Rectal smooth muscle tissue (tissue), 1 donor: ENCODE results near the gene KLF13.
A peak's percentile ranks its signal among the peaks of the same experiment; 100 is the strongest.

ENCODE experiments used
- H3K27ac ChIP-seq: one replicate; pipeline ENCODE4 v1.7.0; 2013; ENCODE audit warnings: low read depth, low read length, inconsistent platforms
- H3K27me3 ChIP-seq: one replicate; pipeline ENCODE4 v1.7.0; 2013; ENCODE audit warnings: low read length; ENCODE audit not compliant: control insufficient read depth, insufficient read depth
- H3K36me3 ChIP-seq: one replicate; pipeline ENCODE4 v1.7.0; 2013; ENCODE audit warnings: low read length; ENCODE audit not compliant: control insufficient read depth, insufficient read depth
- H3K4me1 ChIP-seq: one replicate; pipeline ENCODE4 v1.7.0; 2013; ENCODE audit warnings: low read length; ENCODE audit not compliant: control insufficient read depth, insufficient read depth
- H3K4me3 ChIP-seq: one replicate; pipeline ENCODE4 v1.7.0; 2013; ENCODE audit warnings: low read length
- H3K9ac ChIP-seq: one replicate; pipeline ENCODE4 v1.7.0; 2013; ENCODE audit warnings: low read length

Gene KLF13

DNA sequence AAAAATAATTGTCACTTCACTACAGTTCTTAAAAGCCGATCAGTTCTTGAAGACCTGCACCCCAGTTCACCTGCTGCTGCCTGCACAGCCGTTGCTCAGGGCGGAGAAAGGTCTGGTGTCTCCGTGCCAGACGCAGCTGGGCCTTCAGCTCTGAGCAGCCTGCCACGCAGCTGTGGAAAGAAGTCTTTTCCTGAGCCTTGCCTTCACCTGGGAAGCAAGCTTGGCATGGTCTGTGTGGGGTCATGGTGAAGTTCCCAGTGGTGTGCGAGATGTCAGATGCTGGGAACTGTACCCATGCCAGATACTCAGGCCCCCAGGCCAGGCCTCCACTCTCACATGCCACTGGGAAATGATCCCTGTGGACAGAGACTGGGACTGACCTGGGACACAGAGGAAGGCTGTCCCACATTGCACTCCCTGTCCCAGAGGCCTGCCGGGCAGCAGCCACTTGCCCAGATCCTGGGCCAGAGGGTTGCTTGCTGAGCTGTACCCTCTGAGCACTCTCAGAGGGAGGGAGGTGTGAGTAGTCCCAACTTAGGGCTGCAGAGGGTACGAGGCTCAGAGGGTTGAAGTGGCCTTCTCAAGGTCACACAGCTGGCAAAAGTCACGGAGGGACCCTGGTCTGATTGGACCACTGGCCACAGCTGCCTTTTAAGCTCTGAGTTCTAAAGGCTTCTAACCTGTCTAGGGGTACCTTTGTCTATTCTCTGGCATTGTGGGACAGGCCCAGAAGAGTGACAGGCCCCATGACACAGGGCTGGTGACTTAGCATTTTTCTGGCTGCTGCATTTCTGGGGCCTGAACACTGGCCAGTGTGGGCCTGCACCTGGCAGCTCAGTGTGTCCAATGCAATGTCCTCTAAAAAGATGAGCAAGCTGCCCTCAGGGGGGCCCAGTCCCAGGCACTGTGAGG is 55.4 kb downstream of the KLF13 start:
- Histone ChIP-seq H3K4me1 (no peaks in the 10 kb centered on the region), H3K36me3 (peaks cover 7% of the 10 kb centered on the region), H3K27ac (no peak overlapping the region), H3K4me3 (no peak overlapping the region), H3K27me3 (no peaks in the 10 kb centered on the region), H3K9ac (no peak overlapping the region)

DNA sequence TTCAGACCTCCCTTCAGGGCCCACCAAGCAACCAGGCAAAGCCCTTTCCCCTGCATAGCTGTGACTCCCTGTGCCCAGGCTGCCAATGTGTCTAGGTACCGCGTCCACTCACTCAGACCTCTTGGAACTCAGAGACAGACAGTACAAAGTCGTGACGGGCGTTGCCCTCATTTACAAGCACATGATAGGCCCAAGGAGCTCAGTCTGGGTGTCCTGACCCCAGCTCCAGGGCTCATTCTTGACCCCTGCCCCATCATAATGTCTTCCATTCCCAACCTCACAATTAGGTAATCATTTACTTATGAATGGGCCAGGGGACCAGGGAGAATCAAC is 56.0 kb downstream of the KLF13 start:
- peaks cover under 1% of the 10 kb centered on the region for H3K4me1 ChIP-seq
- H3K27ac ChIP-seq, result no peak overlapping the region
- H3K9ac ChIP-seq, result no peak overlapping the region
- no peaks in the 10 kb centered on the region for H3K27me3 ChIP-seq
- peaks cover 7% of the 10 kb centered on the region for H3K36me3 ChIP-seq
- no peak overlapping the region for H3K4me3 ChIP-seq

- no peak overlapping the region for H3K9ac ChIP-seq
- no peaks in the 10 kb centered on the region for H3K27me3 ChIP-seq
- no peak overlapping the region for H3K27ac ChIP-seq
- H3K36me3 ChIP-seq, result peaks cover 6% of the 10 kb centered on the region
- peaks cover 5% of the 10 kb centered on the region for H3K4me1 ChIP-seq
- H3K4me3 ChIP-seq, result no peak overlapping the region
These were observed 56.5 kb downstream of the KLF13 start for GRCh38 chr15:31383139-31383538.

- no peaks in the 10 kb centered on the region for H3K27me3 ChIP-seq
- H3K9ac ChIP-seq, result no peak overlapping the region
- H3K4me1 ChIP-seq, result peaks cover 5% of the 10 kb centered on the region
- H3K36me3 ChIP-seq, result peaks cover 5% of the 10 kb centered on the region
- no peak overlapping the region for H3K4me3 ChIP-seq
- H3K27ac ChIP-seq, result no peak overlapping the region
These were observed 57.9 kb downstream of the KLF13 start for GRCh38 chr15:31384568-31384967.

DNA sequence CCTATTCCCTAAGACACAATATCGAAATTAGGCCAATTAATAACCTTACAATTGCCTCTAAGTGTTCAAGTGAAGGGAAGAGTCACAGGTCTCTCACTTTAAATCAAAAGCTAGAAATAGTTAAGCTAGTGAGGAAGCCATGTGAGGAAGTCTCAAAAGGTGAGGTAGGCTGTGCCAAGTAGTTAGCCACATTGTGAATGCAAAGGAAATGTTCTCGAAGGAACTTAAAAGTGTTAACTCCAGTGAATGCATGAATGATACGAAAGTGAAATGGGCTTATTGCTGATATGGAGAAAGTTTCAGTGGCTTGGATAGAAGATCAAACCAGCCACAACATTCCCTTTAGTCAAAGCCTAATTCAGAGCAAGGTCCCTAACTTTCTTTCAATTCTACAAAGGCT is 59.1 kb downstream of the KLF13 start:
- Histone ChIP-seq H3K9ac (no peak overlapping the region), H3K4me3 (no peak overlapping the region), H3K4me1 (peaks cover 5% of the 10 kb centered on the region), H3K27ac (no peak overlapping the region), H3K27me3 (no peaks in the 10 kb centered on the region), H3K36me3 (peaks cover 1% of the 10 kb centered on the region)

- Histone ChIP-seq H3K9ac (no peak overlapping the region), H3K4me1 (peaks cover 5% of the 10 kb centered on the region), H3K27me3 (no peaks in the 10 kb centered on the region), H3K4me3 (no peak overlapping the region), H3K27ac (no peak overlapping the region), H3K36me3 (no peaks in the 10 kb centered on the region)
These were observed 60.5 kb downstream of the KLF13 start for GRCh38 chr15:31387092-31387478.

GRCh38 chr15:31387479-31388118 is 61.0 kb downstream of the KLF13 start:
- Histone ChIP-seq H3K4me1 (peaks cover 5% of the 10 kb centered on the region), H3K27ac (peak overlapping the region; percentile 15), H3K36me3 (no peaks in the 10 kb centered on the region), H3K27me3 (no peaks in the 10 kb centered on the region), H3K9ac (no peak overlapping the region), H3K4me3 (no peak overlapping the region)

GRCh38 chr15:31389576-31389975 is 62.9 kb downstream of the KLF13 start:
- Histone ChIP-seq H3K27me3 (no peaks in the 10 kb centered on the region), H3K36me3 (no peaks in the 10 kb centered on the region), H3K4me1 (peaks cover 5% of the 10 kb centered on the region), H3K27ac (no peak overlapping the region), H3K4me3 (no peak overlapping the region), H3K9ac (no peak overlapping the region)

GRCh38 chr15:31390029-31390428 is 63.4 kb downstream of the KLF13 start:
- Histone ChIP-seq H3K4me1 (peaks cover 5% of the 10 kb centered on the region), H3K27me3 (no peaks in the 10 kb centered on the region), H3K9ac (no peak overlapping the region), H3K27ac (no peak overlapping the region), H3K4me3 (no peak overlapping the region), H3K36me3 (no peaks in the 10 kb centered on the region)

DNA sequence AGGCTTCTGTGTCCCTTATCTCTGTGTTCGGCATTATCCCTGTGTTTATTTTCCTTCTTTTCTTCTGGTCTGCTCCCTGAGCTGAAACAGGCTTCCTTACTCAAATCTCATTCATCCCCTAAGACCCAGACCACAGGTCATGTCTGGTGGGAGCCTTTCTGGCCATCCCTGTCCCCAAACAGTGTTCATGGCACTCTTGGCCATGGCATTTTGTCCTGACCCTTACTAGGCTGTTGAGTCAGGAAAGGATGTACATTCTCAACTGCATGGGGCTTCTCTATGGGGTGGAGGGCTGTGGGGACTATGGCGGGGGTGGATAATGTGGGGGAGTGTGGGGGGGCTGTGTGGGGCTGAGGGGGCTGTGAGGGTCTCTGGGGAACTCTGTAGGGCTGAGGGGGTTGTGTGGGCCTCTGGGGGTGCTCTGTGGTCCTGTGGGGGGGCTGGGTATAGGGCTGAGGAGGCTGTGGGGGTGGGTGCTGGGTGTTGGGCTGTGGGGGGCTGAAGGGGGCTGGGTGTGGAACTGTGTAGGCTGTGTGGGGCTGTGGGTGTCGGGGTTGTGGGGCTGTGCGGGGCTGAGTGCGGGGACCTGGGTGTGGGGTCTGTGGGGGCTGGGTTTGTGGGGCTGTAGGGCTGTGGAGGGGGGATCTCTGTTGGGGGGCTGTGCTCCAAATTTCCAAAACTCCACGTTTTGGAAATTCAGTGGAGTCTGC is 64.3 kb downstream of the KLF13 start:
- no peak overlapping the region for H3K4me3 ChIP-seq
- peaks cover 5% of the 10 kb centered on the region for H3K4me1 ChIP-seq
- no peaks in the 10 kb centered on the region for H3K36me3 ChIP-seq
- H3K9ac ChIP-seq, result no peak overlapping the region
- H3K27ac ChIP-seq, result no peak overlapping the region
- no peaks in the 10 kb centered on the region for H3K27me3 ChIP-seq

DNA sequence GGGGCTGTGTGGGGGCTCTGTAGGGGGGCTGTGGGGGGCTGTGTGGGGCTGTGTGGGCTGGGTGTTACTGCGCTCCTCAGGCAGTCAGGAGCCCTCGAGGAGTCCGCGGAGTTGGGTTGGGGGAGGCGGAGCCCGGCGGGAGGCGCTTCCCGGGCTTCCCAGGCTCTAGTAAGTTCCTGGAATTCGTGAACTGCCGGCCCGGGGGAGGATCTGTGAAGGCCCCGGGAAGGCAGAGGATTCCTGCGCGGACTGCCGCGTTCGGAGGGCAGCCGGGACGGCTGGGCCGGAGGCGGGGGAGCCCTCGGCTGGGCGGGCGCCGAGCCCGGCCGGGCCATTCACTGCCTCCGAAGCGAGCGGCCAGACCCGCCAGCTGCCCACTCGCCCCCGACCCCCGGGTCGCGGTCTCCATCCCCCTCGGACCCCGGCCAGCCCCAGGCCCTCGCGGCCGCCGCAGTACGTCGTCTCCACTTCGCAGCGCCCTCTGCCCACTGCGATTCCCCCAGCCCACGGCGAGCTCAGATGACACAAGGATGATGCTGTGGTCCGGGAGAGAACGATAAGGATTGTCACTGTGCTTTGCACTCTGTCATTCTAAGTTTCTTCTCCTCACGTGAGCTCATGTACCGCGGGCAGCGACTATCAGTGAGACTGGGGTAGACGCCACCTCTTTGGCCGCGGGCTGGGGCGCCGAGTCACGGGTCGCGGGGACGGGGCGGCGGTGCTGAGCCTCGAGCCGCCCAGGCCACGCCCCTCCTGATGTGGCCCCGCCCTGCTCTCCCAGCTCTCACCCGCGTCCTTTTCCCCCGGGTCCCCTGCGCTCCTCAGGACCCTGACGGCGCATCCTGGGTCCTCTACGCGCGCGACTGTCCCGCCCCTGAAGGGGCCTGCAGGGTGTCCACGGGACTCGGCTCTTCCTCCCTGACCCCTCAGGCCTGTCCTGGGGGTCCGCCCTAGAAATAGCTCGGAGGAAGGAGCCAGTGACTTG is 65.3 kb downstream of the KLF13 start:
- peak overlapping the region; percentile 88 for H3K9ac ChIP-seq
- no peaks in the 10 kb centered on the region for H3K36me3 ChIP-seq
- H3K27me3 ChIP-seq, result no peaks in the 10 kb centered on the region
- peaks cover 5% of the 10 kb centered on the region for H3K4me1 ChIP-seq
- H3K27ac ChIP-seq, result peak overlapping the region; percentile 81
- peak overlapping the region; percentile 97 for H3K4me3 ChIP-seq
